ENCODE data around the gene ADK.

The ADK gene

GRCh38 chr10:74640134-74640921 lies 489.3 kb downstream of the ADK start:
- H3K4me1 ChIP-seq (ENCODE audit: low read length), result peaks cover 9% of the 10 kb centered on the region
- no peak overlapping the region for H3K9ac ChIP-seq (ENCODE audit: low read length)
- H4K20me1 ChIP-seq (ENCODE audit: insufficient read depth, low read length), result no peaks in the 10 kb centered on the region
- H3K79me2 ChIP-seq (ENCODE audit: low read length), result no peaks in the 10 kb centered on the region
- no peak overlapping the region for H3K4me2 ChIP-seq (ENCODE audit: low read length)
- no peak overlapping the region for H3K4me3 ChIP-seq (ENCODE audit: low read length)
- H3K36me3 ChIP-seq (replicated peaks; ENCODE audit: low read depth, low read length), result no peaks in the 10 kb centered on the region
- no peaks in the 10 kb centered on the region for H3K9me3 ChIP-seq (ENCODE audit: insufficient read depth, low read length)
- TF ChIP-seq EZH2phosphoT487 (IDR thresholded peaks at IDR 0.05; ENCODE audit: low read depth) (no peak), CTCF (IDR thresholded peaks at IDR 0.05; ENCODE audit: low read depth, low read length) (no peak)
- no peak overlapping the region for H3K27ac ChIP-seq (ENCODE audit: low read length)
- no peak overlapping the region for H2AFZ ChIP-seq (ENCODE audit: low read depth, low read length)
- no peaks in the 10 kb centered on the region for H3K27me3 ChIP-seq (ENCODE audit: low read depth, low read length)

GRCh38 chr10:74641659-74642058 lies 490.6 kb downstream of the ADK start:
- no peaks in the 10 kb centered on the region for H4K20me1 ChIP-seq (ENCODE audit: insufficient read depth, low read length)
- no peak overlapping the region for H2AFZ ChIP-seq (ENCODE audit: low read depth, low read length)
- H3K9me3 ChIP-seq (ENCODE audit: insufficient read depth, low read length), result no peaks in the 10 kb centered on the region
- H3K27ac ChIP-seq (ENCODE audit: low read length), result no peak overlapping the region
- H3K4me1 ChIP-seq (ENCODE audit: low read length), result peaks cover 9% of the 10 kb centered on the region
- no peak overlapping the region for H3K4me3 ChIP-seq (ENCODE audit: low read length)
- no peaks in the 10 kb centered on the region for H3K79me2 ChIP-seq (ENCODE audit: low read length)
- H3K9ac ChIP-seq (ENCODE audit: low read length), result no peak overlapping the region
- no peak overlapping the region for H3K4me2 ChIP-seq (ENCODE audit: low read length)
- TF ChIP-seq CTCF (IDR thresholded peaks at IDR 0.05; ENCODE audit: low read depth, low read length), result no peak
- no peak for TF ChIP-seq EZH2phosphoT487 (IDR thresholded peaks at IDR 0.05; ENCODE audit: low read depth)
- H3K36me3 ChIP-seq (replicated peaks; ENCODE audit: low read depth, low read length), result no peaks in the 10 kb centered on the region
- no peaks in the 10 kb centered on the region for H3K27me3 ChIP-seq (ENCODE audit: low read depth, low read length)

- Histone ChIP-seq H3K79me2 (ENCODE audit: low read length) (no peaks in the 10 kb centered on the region), H3K36me3 (replicated peaks; ENCODE audit: low read depth, low read length) (no peaks in the 10 kb centered on the region), H3K4me3 (ENCODE audit: low read length) (no peak overlapping the region), H2AFZ (ENCODE audit: low read depth, low read length) (no peak overlapping the region), H3K27ac (ENCODE audit: low read length) (no peak overlapping the region), H3K27me3 (ENCODE audit: low read depth, low read length) (no peaks in the 10 kb centered on the region), H3K9ac (ENCODE audit: low read length) (no peak overlapping the region), H3K9me3 (ENCODE audit: insufficient read depth, low read length) (no peaks in the 10 kb centered on the region), H4K20me1 (ENCODE audit: insufficient read depth, low read length) (no peaks in the 10 kb centered on the region), H3K4me1 (ENCODE audit: low read length) (peaks cover 9% of the 10 kb centered on the region), H3K4me2 (ENCODE audit: low read length) (no peak overlapping the region)
- no peak for TF ChIP-seq EZH2phosphoT487 (IDR thresholded peaks at IDR 0.05; ENCODE audit: low read depth)
- no peak for TF ChIP-seq CTCF (IDR thresholded peaks at IDR 0.05; ENCODE audit: low read depth, low read length)
Measured at GRCh38 chr10:74642901-74643595, 492.0 kb downstream of the ADK start.

GRCh38 chr10:74643596-74643975 lies 492.6 kb downstream of the ADK start:
- H3K27me3 ChIP-seq (ENCODE audit: low read depth, low read length), result no peaks in the 10 kb centered on the region
- H3K36me3 ChIP-seq (replicated peaks; ENCODE audit: low read depth, low read length), result no peaks in the 10 kb centered on the region
- H3K4me2 ChIP-seq (ENCODE audit: low read length), result no peak overlapping the region
- no peak overlapping the region for H3K4me3 ChIP-seq (ENCODE audit: low read length)
- no peak overlapping the region for H2AFZ ChIP-seq (ENCODE audit: low read depth, low read length)
- no peak overlapping the region for H3K9ac ChIP-seq (ENCODE audit: low read length)
- H4K20me1 ChIP-seq (ENCODE audit: insufficient read depth, low read length), result no peaks in the 10 kb centered on the region
- no peak overlapping the region for H3K27ac ChIP-seq (ENCODE audit: low read length)
- no peaks in the 10 kb centered on the region for H3K79me2 ChIP-seq (ENCODE audit: low read length)
- peaks cover 9% of the 10 kb centered on the region for H3K4me1 ChIP-seq (ENCODE audit: low read length)
- TF ChIP-seq EZH2phosphoT487 (IDR thresholded peaks at IDR 0.05; ENCODE audit: low read depth) (no peak), CTCF (IDR thresholded peaks at IDR 0.05; ENCODE audit: low read depth, low read length) (no peak)
- no peaks in the 10 kb centered on the region for H3K9me3 ChIP-seq (ENCODE audit: insufficient read depth, low read length)

Data from OCI-LY3 (cell line).